Neural progenitor cell (in vitro differentiated cells): ENCODE data around the gene MYD88.

Source experiments
- CTCF ChIP-seq: fragments of 200-600 bp; sonication (generic); IDR thresholded peaks from 2 replicates; pipeline ENCODE4 v1.5.1; 2017; ENCODE audit warnings: antibody characterized with exemption, mild to moderate bottlenecking
- EZH2 ChIP-seq: fragments of 200-600 bp; sonication (generic); IDR thresholded peaks from 2 replicates; pipeline ENCODE4 v1.6.1; 2017; ENCODE audit warnings: antibody characterized with exemption, mild to moderate bottlenecking, moderate library complexity

GRCh38 chr3:38157595-38157994, 19.1 kb downstream of the MYD88 start:
- no peak for TF ChIP-seq CTCF
- TF ChIP-seq EZH2: no peak
